IMR-90 (cell line): ENCODE results near the gene SPPL2B. TPM values are rescaled to one million over a fixed set of nuclear protein-coding genes. Genes with fewer than 3 reads are reported as not detected.

Experiments used
- ATAC-seq: fragments of 200-7000 bp; cut with Tn5 transposase; 2 replicates; pipeline ENCODE4 v1.9.1; 2020; ENCODE audit warnings: low read depth, mild to moderate bottlenecking, moderate library complexity
- BruUV-seq: library from RNA; stranded (reverse); fragments of 400-500 nt; replicated peaks from 2 replicates; lab custom pipeline; 2021; lab: Mats Ljungman, UMichigan
- CTCF ChIA-PET: fragments of 300-600 bp; formaldehyde crosslinking; extraction: SDS; loops from one replicate; lab custom pipeline; 2021; ENCODE audit warnings: antibody characterized with exemption; lab: Yijun Ruan, JAX
- POLR2A ChIA-PET: fragments of 300-600 bp; sonication (Branson Sonifier 250); formaldehyde crosslinking; loops from one replicate; lab custom pipeline; 2022; ENCODE audit warnings: antibody characterized with exemption; ENCODE audit not compliant: unreplicated experiment; lab: Charles Lee
- DNase-seq: peaks from one replicate; pipeline ENCODE4 v3.0.0; 2013
- H2AFZ ChIP-seq: replicated peaks from 2 replicates; pipeline ENCODE3; 2013; ENCODE audit warnings: low read length, mild to moderate bottlenecking; ENCODE audit not compliant: poor library complexity
- H2AK5ac ChIP-seq: 2 replicates; pipeline ENCODE4 v1.6.1; 2013; ENCODE audit warnings: low read depth, low read length, inconsistent platforms
- H2AK9ac ChIP-seq: replicated peaks from 2 replicates; pipeline ENCODE3; 2013; ENCODE audit warnings: mild to moderate bottlenecking, low read depth, low read length, moderate library complexity; ENCODE audit not compliant: poor library complexity
- H2BK120ac ChIP-seq: 2 replicates; pipeline ENCODE4 v1.6.1; 2013; ENCODE audit warnings: low read depth, low read length, inconsistent platforms
- H2BK15ac ChIP-seq: 3 replicates; pipeline ENCODE4 v1.6.1; 2013; ENCODE audit warnings: low read depth, low read length, inconsistent platforms
- H2BK20ac ChIP-seq: 2 replicates; pipeline ENCODE4 v1.6.1; 2013; ENCODE audit warnings: low read depth, mild to moderate bottlenecking, inconsistent platforms, low read length, moderate library complexity
- H2BK5ac ChIP-seq: 2 replicates; pipeline ENCODE4 v1.6.1; 2013; ENCODE audit warnings: mild to moderate bottlenecking, low read depth, low read length, inconsistent platforms; ENCODE audit not compliant: poor library complexity, severe bottlenecking
- H3K14ac ChIP-seq: replicated peaks from 2 replicates; pipeline ENCODE4 v1.6.1; 2013; ENCODE audit warnings: low read depth, low read length, inconsistent platforms
- H3K18ac ChIP-seq: 2 replicates; pipeline ENCODE4 v1.6.1; 2013; ENCODE audit warnings: low read depth, low read length, control low read depth
- H3K23ac ChIP-seq: 2 replicates; pipeline ENCODE4 v1.6.1; 2013; ENCODE audit warnings: low read depth, low read length, inconsistent platforms
- H3K27ac ChIP-seq: 2 replicates; pipeline ENCODE4 v1.5.1; 2013; ENCODE audit warnings: mild to moderate bottlenecking, control low read depth, low read length; ENCODE audit not compliant: insufficient read depth
- H3K27me3 ChIP-seq: 2 replicates; pipeline ENCODE4 v1.6.1; 2013; ENCODE audit warnings: low read length; ENCODE audit not compliant: control insufficient read depth, insufficient read depth
- H3K36me3 ChIP-seq: 2 replicates; pipeline ENCODE4 v1.6.1; 2013; ENCODE audit warnings: low read length, mixed read lengths; ENCODE audit not compliant: control insufficient read depth, insufficient read depth
- H3K4ac ChIP-seq: 2 replicates; pipeline ENCODE4 v1.6.1; 2013; ENCODE audit warnings: low read depth, low read length, inconsistent platforms
- H3K4me1 ChIP-seq: 2 replicates; pipeline ENCODE4 v1.6.1; 2013; ENCODE audit warnings: low read length, mixed read lengths; ENCODE audit not compliant: control insufficient read depth, insufficient read depth
- H3K4me2 ChIP-seq: 2 replicates; pipeline ENCODE4 v1.6.1; 2013; ENCODE audit warnings: low read depth, mild to moderate bottlenecking, control low read depth, low read length, moderate library complexity
- H3K4me3 ChIP-seq: 2 replicates; pipeline ENCODE4 v1.5.1; 2013; ENCODE audit warnings: low read depth, mild to moderate bottlenecking, control low read depth, low read length, moderate library complexity; ENCODE audit not compliant: insufficient read depth
- H3K56ac ChIP-seq: 2 replicates; pipeline ENCODE4 v1.6.1; 2013; ENCODE audit warnings: low read length, inconsistent platforms; ENCODE audit not compliant: insufficient read depth; ENCODE audit errors: extremely low read depth
- H3K79me1 ChIP-seq, 2 experiments: 2 replicates each; pipeline ENCODE4 v1.6.1; 2013; ENCODE audit warnings: low read length in 2 of 2, inconsistent platforms in 1 of 2, low read depth in 1 of 2
- H3K9ac ChIP-seq: 2 replicates; pipeline ENCODE4 v1.6.1; 2013; ENCODE audit warnings: low read depth, low read length, control low read depth
- H3K9me1 ChIP-seq: 2 replicates; pipeline ENCODE4 v1.6.1; 2013; ENCODE audit warnings: low read length, inconsistent platforms; ENCODE audit not compliant: insufficient read depth
- H3K9me3 ChIP-seq: 2 replicates; pipeline ENCODE4 v1.6.1; 2013; ENCODE audit warnings: low read length; ENCODE audit not compliant: control insufficient read depth, insufficient read depth
- H4K20me1 ChIP-seq: 2 replicates; pipeline ENCODE4 v1.6.1; 2013; ENCODE audit warnings: low read length, inconsistent platforms; ENCODE audit not compliant: insufficient read depth
- H4K5ac ChIP-seq: 2 replicates; pipeline ENCODE4 v1.6.1; 2013; ENCODE audit warnings: mild to moderate bottlenecking, low read depth, low read length, control low read depth
- H4K8ac ChIP-seq, 2 experiments: 2 replicates each; pipeline ENCODE4 v1.6.1; 2013; ENCODE audit warnings: low read depth in 2 of 2, low read length in 2 of 2, control low read depth in 1 of 2, inconsistent platforms in 1 of 2
- H4K91ac ChIP-seq: 2 replicates; pipeline ENCODE4 v1.6.1; 2013; ENCODE audit warnings: low read depth, low read length, inconsistent platforms; ENCODE audit not compliant: insufficient read depth
- BHLHE40 ChIP-seq: fragments of 150-350 bp; IDR thresholded peaks from 2 replicates; pipeline ENCODE4 v1.6.1; 2016; ENCODE audit warnings: mild to moderate bottlenecking, low read depth, low read length
- CEBPB ChIP-seq: IDR thresholded peaks from 2 replicates; pipeline ENCODE4 v1.6.1; 2012; ENCODE audit warnings: low read depth, low read length, improper control_type of control experiment
- CHD1 ChIP-seq: IDR thresholded peaks from 2 replicates; pipeline ENCODE4 v1.6.1; 2012; ENCODE audit warnings: low read depth, low read length, improper control_type of control experiment
- CTCF ChIP-seq: conservative IDR thresholded peaks from 2 replicates; pipeline ENCODE4 v1.5.1; 2012; ENCODE audit warnings: mild to moderate bottlenecking, low read depth, low read length, improper control_type of control experiment
- ELK1 ChIP-seq: fragments of 150-350 bp; IDR thresholded peaks from 2 replicates; pipeline ENCODE4 v1.6.1; 2016; ENCODE audit warnings: low read depth, mild to moderate bottlenecking, low read length, moderate library complexity, borderline replicate concordance
- FOS ChIP-seq: fragments of 150-350 bp; IDR thresholded peaks from 2 replicates; pipeline ENCODE4 v1.6.1; 2016; ENCODE audit warnings: low read depth, low read length
- MAFK ChIP-seq: IDR thresholded peaks from 2 replicates; pipeline ENCODE4 v1.6.1; 2012; ENCODE audit warnings: low read depth, low read length, improper control_type of control experiment
- MAZ ChIP-seq: IDR thresholded peaks from 2 replicates; pipeline ENCODE4 v1.6.1; 2012; ENCODE audit warnings: low read depth, mild to moderate bottlenecking, low read length, improper control_type of control experiment, moderate library complexity, borderline replicate concordance
- MXI1 ChIP-seq: IDR thresholded peaks from 2 replicates; pipeline ENCODE4 v1.6.1; 2012; ENCODE audit warnings: low read depth, mild to moderate bottlenecking, low read length, moderate library complexity, borderline replicate concordance
- NFE2L2 ChIP-seq: fragments of 150-350 bp; IDR thresholded peaks from 2 replicates; pipeline ENCODE4 v1.6.1; 2016; ENCODE audit warnings: low read depth, mild to moderate bottlenecking, low read length
- POLR2A ChIP-seq: IDR thresholded peaks from 2 replicates; pipeline ENCODE4 v1.6.1; 2012; ENCODE audit warnings: mild to moderate bottlenecking, low read depth, low read length
- RAD21 ChIP-seq: IDR thresholded peaks from 2 replicates; pipeline ENCODE4 v1.6.1; 2012; ENCODE audit warnings: low read length, improper control_type of control experiment
- RCOR1 ChIP-seq: IDR thresholded peaks from 2 replicates; pipeline ENCODE4 v1.6.1; 2012; ENCODE audit warnings: mild to moderate bottlenecking, low read length, improper control_type of control experiment; ENCODE audit not compliant: insufficient replicate concordance
- RFX5 ChIP-seq: IDR thresholded peaks from 2 replicates; pipeline ENCODE4 v1.8.0; 2012; ENCODE audit warnings: low read depth, mild to moderate bottlenecking, low read length, moderate library complexity
- SMC3 ChIP-seq: fragments of 150-350 bp; IDR thresholded peaks from 2 replicates; pipeline ENCODE4 v1.6.1; 2016; ENCODE audit warnings: low read depth, mild to moderate bottlenecking, antibody characterized with exemption, low read length, moderate library complexity
- USF2 ChIP-seq: fragments of 150-350 bp; IDR thresholded peaks from 2 replicates; pipeline ENCODE4 v1.6.1; 2017; ENCODE audit warnings: mild to moderate bottlenecking, antibody characterized with exemption, low read length, low read depth
- WGBS, 2 experiments: methylation state at CpG; one replicate each; pipeline versions ENCODE4 v1.1.5 to v1.1.7; 2013; ENCODE audit warnings: missing lambda C conversion rate in 2 of 2; ENCODE audit not compliant: insufficient read length in 1 of 2; ENCODE audit errors: extremely low coverage in 2 of 2; 5-methylcytosine and 5-hydroxymethylcytosine counted together
- dilution Hi-C: fragments of 300-500 bp; cut with HindIII; formaldehyde crosslinking; loops from one replicate; pipeline ENCODE4 v1.14.3; 2018; ENCODE audit warnings: low sequenced_read_pairs; ENCODE audit not compliant: unreplicated experiment
- in situ Hi-C: fragments of 300-500 bp; cut with MboI; formaldehyde crosslinking; loops from 3 replicates; pipeline ENCODE4 v1.14.3; 2019; ENCODE audit warnings: low sequenced_read_pairs, inconsistent platforms, mixed read lengths
- intact Hi-C: fragments of 100-400 bp; cut with micrococcal nuclease; formaldehyde crosslinking; loops from 2 replicates; pipeline ENCODE4 v1.10.0; 2022
- polyA plus RNA-seq, 3 experiments: library from polyadenylated mRNA; depleted of rRNA; stranded (reverse); fragments of >200 nt; gene quantifications; 2 replicates each; pipeline ENCODE4 v1.2.3, GENCODE V29; 2012; ENCODE audit warnings: low replicate concordance in 1 of 3
- total RNA-seq: library from RNA; depleted of rRNA; stranded (reverse); fragments of >200 nt; gene quantifications from 2 replicates; pipeline ENCODE4 v1.2.3, GENCODE V29; 2012

SPPL2B gene
- total and polyA plus RNA-seq, 2 of the 4 experiments (the other 2 are of a cell fraction), result 3.4 to 45.7 TPM

- Histone ChIP-seq H2AFZ (no peak overlapping the region), H2AK5ac (no peak overlapping the region), H3K23ac (no peak overlapping the region), H4K20me1 (peaks cover 6% of the 10 kb centered on the region), H3K4ac (no peak overlapping the region), H3K14ac (no peak overlapping the region), H2BK20ac (no peak overlapping the region), H2BK15ac (no peak overlapping the region), H4K5ac (no peak overlapping the region), H4K91ac (no peak overlapping the region), H4K8ac (no peak overlapping the region), H3K27me3 (peaks cover 27% of the 10 kb centered on the region), H3K56ac (no peak overlapping the region), H3K4me3 (no peak overlapping the region), H2BK120ac (no peak overlapping the region), H3K79me1 (no peaks in the 10 kb centered on the region), H3K9me1 (no peaks in the 10 kb centered on the region), H3K9me3 (no peaks in the 10 kb centered on the region), H2BK5ac (no peak overlapping the region), H3K27ac (no peak overlapping the region), H3K36me3 (no peaks in the 10 kb centered on the region), H3K4me2 (no peak overlapping the region), H3K4me1 (peaks cover 7% of the 10 kb centered on the region), H3K9ac (no peak overlapping the region), H2AK9ac (no peak overlapping the region), H3K18ac (no peak overlapping the region)
- WGBS, 2 experiments, result 100% methylated on average over 2 of the region's 8 CpGs; no CpG with 5 or more reads in 1 of the 2 experiments
- TF ChIP-seq MAZ (no peak), MXI1 (no peak), CEBPB (no peak), USF2 (no peak), RCOR1 (no peak), ELK1 (no peak), FOS (no peak), BHLHE40 (no peak), NFE2L2 (no peak), SMC3 (no peak), RFX5 (no peak), MAFK (no peak), CTCF (no peak), RAD21 (no peak), CHD1 (no peak), POLR2A (no peak)
- dilution Hi-C loops (no loop called here), intact Hi-C loops (no loop called here), in situ Hi-C loops (no loop called here)
- ATAC-seq, result no peak
- POLR2A ChIA-PET, result no interaction called here
- BruUV-seq, result no TSS peak
- CTCF ChIA-PET, result no interaction called here
- DNase-seq, result no peak
Measured at GRCh38 chr19:2283835-2284507, 44.5 kb upstream of the SPPL2B start.
